Upper lobe of left lung (tissue), 4 donors: ENCODE measurements around the gene PDLIM7.

Source experiments
- EP300 ChIP-seq, 4 donors: sonication (generic); formaldehyde crosslinking; IDR thresholded peaks; one replicate each; pipeline ENCODE4 v1.5.1; 2017; ENCODE audit warnings: antibody characterized with exemption in 4 of 4, control low read depth in 2 of 4
- POLR2A ChIP-seq, 4 donors: fragments of 450-650 bp; IDR thresholded peaks; one replicate each; pipeline ENCODE4 v1.5.1; 2016 to 2017; ENCODE audit warnings: antibody characterized with exemption in 4 of 4, mild to moderate bottlenecking in 2 of 4
- POLR2AphosphoS5 ChIP-seq, 2 donors: sonication (generic); formaldehyde crosslinking; IDR thresholded peaks; one replicate each; pipeline ENCODE4 v1.5.1; 2017; ENCODE audit warnings: antibody characterized with exemption in 2 of 2
- TF ChIP-seq, protein P1 (sequence below), 6 experiments: fragments of 450-650 bp in 4 of 6; fragments of 200-600 bp in 2 of 6; sonication (generic) in 2 of 6; IDR thresholded peaks; one replicate each; pipeline ENCODE4 v1.5.1; 2016 to 2019; ENCODE audit warnings: antibody characterized with exemption in 6 of 6

- TF ChIP-seq POLR2AphosphoS5 (IDR thresholded peaks at IDR 0.05) (peak in 1 of 2 donors; percentile 3), EP300 (IDR thresholded peaks at IDR 0.05) (no peak), POLR2A (IDR thresholded peaks at IDR 0.05) (no peak)
- TF ChIP-seq, protein P1, sequence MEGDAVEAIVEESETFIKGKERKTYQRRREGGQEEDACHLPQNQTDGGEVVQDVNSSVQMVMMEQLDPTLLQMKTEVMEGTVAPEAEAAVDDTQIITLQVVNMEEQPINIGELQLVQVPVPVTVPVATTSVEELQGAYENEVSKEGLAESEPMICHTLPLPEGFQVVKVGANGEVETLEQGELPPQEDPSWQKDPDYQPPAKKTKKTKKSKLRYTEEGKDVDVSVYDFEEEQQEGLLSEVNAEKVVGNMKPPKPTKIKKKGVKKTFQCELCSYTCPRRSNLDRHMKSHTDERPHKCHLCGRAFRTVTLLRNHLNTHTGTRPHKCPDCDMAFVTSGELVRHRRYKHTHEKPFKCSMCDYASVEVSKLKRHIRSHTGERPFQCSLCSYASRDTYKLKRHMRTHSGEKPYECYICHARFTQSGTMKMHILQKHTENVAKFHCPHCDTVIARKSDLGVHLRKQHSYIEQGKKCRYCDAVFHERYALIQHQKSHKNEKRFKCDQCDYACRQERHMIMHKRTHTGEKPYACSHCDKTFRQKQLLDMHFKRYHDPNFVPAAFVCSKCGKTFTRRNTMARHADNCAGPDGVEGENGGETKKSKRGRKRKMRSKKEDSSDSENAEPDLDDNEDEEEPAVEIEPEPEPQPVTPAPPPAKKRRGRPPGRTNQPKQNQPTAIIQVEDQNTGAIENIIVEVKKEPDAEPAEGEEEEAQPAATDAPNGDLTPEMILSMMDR (IDR thresholded peaks at IDR 0.05), result no peak
Observed at GRCh38 chr5:177476531-177477233, 20.7 kb downstream of the PDLIM7 start.
